Measurements from ENCODE around the gene SIPA1L3. TPM values are rescaled to one million over a fixed set of nuclear protein-coding genes. Genes with fewer than 3 reads are reported as not detected.

The SIPA1L3 gene
- polyA plus RNA-seq, 1 donor from 2014 or later, result 2.8 TPM

DNA sequence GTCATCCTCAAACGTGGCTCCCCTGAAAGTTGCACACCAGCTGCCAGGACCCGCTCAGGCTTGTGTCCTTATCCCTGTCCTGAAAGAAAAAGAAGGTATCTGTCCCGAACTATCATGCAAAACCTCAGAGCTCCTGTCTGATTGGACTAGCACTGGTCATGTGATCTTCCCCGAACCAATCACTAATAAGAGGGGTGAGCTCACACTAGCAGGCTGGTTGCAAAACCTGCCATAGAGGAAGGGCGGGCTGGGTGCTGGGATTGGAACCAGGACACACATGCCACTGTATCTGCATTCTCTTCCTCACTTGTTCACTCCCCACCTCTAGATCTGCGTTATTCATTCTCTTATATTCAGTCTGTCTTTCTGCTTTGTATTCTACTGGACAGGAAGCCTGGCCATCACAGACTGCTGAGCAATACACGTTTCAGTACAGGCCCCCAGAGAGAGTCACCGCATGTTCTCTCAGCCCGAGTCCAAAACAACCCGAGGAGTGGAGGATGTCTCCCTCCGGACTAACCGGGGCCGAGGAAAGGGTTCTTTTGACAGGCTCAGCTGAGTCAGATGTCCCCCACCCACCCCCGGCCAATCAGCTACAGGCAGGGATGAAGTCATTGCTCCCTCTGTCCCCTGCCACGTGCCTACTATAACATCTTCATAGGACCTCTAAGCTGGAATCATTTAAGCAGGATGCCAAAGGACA lies 97.7 kb downstream of the SIPA1L3 start:
- no peaks in the 10 kb centered on the region for H3K27me3 ChIP-seq (ENCODE audit: insufficient read depth, low read depth, low read length)
- no peaks in the 10 kb centered on the region for H4K20me1 ChIP-seq (ENCODE audit: insufficient read depth)
- no peaks in the 10 kb centered on the region for H3K79me2 ChIP-seq (replicated peaks; ENCODE audit: insufficient read depth, low read length)
- peak overlapping the region; percentile 73 for H3K27ac ChIP-seq (ENCODE audit: low read length)
- H3K9me3 ChIP-seq (ENCODE audit: low read length), result no peaks in the 10 kb centered on the region
- TF ChIP-seq POLR2AphosphoS5 (IDR thresholded peaks at IDR 0.05) (peak; percentile 54), MXI1 (conservative IDR thresholded peaks at IDR 0.05; ENCODE audit: poor library complexity, severe bottlenecking) (no peak), EZH2 (IDR thresholded peaks at IDR 0.05; ENCODE audit: borderline replicate concordance, insufficient read depth, low read length, poor library complexity, severe bottlenecking) (no peak)
- no peaks in the 10 kb centered on the region for H3K36me3 ChIP-seq (ENCODE audit: insufficient read depth, low read length)
- peak overlapping the region; percentile 59 for H3K4me3 ChIP-seq (ENCODE audit: low read length)
- H3F3A ChIP-seq (ENCODE audit: insufficient read depth, low read length, poor library complexity, severe bottlenecking), result no peaks in the 10 kb centered on the region
- H3K9me2 ChIP-seq (ENCODE audit: insufficient read depth, low read length), result no peaks in the 10 kb centered on the region
- peak overlapping the region; percentile 19 for H3K4me2 ChIP-seq (ENCODE audit: low read length)
- H3K9ac ChIP-seq (ENCODE audit: low read length), result peak overlapping the region; percentile 52
- peak overlapping the region; percentile 8 for H2AFZ ChIP-seq (ENCODE audit: low read depth, low read length)

DNA sequence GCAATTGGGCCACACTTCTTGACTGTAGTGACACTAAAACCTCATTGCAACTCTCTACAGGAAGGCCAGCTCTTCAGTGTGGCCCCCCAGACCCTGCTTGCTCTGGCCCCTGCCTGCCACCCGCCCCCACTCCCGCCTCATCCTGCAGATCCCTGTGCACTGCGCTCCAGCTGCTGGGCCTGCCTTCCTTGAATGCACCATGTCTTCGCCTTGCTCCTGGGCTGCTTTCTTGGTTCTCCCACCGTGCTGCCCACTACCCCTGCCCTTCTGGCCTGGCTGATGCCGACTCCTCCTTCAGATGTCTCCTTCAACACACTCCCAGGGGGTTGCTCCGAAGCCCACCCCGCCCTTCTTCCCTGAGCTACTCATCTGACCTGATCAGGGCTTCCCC lies 98.2 kb downstream of the SIPA1L3 start:
- H3K4me3 ChIP-seq (ENCODE audit: low read length), result no peak overlapping the region
- H3K9me3 ChIP-seq (ENCODE audit: low read length), result no peaks in the 10 kb centered on the region
- peak overlapping the region; percentile 73 for H3K27ac ChIP-seq (ENCODE audit: low read length)
- H2AFZ ChIP-seq (ENCODE audit: low read depth, low read length), result no peak overlapping the region
- no peak overlapping the region for H3K4me2 ChIP-seq (ENCODE audit: low read length)
- no peaks in the 10 kb centered on the region for H3K27me3 ChIP-seq (ENCODE audit: insufficient read depth, low read depth, low read length)
- TF ChIP-seq, protein P1, sequence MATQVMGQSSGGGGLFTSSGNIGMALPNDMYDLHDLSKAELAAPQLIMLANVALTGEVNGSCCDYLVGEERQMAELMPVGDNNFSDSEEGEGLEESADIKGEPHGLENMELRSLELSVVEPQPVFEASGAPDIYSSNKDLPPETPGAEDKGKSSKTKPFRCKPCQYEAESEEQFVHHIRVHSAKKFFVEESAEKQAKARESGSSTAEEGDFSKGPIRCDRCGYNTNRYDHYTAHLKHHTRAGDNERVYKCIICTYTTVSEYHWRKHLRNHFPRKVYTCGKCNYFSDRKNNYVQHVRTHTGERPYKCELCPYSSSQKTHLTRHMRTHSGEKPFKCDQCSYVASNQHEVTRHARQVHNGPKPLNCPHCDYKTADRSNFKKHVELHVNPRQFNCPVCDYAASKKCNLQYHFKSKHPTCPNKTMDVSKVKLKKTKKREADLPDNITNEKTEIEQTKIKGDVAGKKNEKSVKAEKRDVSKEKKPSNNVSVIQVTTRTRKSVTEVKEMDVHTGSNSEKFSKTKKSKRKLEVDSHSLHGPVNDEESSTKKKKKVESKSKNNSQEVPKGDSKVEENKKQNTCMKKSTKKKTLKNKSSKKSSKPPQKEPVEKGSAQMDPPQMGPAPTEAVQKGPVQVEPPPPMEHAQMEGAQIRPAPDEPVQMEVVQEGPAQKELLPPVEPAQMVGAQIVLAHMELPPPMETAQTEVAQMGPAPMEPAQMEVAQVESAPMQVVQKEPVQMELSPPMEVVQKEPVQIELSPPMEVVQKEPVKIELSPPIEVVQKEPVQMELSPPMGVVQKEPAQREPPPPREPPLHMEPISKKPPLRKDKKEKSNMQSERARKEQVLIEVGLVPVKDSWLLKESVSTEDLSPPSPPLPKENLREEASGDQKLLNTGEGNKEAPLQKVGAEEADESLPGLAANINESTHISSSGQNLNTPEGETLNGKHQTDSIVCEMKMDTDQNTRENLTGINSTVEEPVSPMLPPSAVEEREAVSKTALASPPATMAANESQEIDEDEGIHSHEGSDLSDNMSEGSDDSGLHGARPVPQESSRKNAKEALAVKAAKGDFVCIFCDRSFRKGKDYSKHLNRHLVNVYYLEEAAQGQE (IDR thresholded peaks at IDR 0.05; ENCODE audit: borderline replicate concordance), result no peak
- H3K9me2 ChIP-seq (ENCODE audit: insufficient read depth, low read length), result no peaks in the 10 kb centered on the region
- peak overlapping the region; percentile 52 for H3K9ac ChIP-seq (ENCODE audit: low read length)
- H3F3A ChIP-seq (ENCODE audit: insufficient read depth, low read length, poor library complexity, severe bottlenecking), result no peaks in the 10 kb centered on the region
- no peaks in the 10 kb centered on the region for H4K20me1 ChIP-seq (ENCODE audit: insufficient read depth)
- H3K36me3 ChIP-seq (ENCODE audit: insufficient read depth, low read length), result no peaks in the 10 kb centered on the region
- H3K79me2 ChIP-seq (replicated peaks; ENCODE audit: insufficient read depth, low read length), result no peaks in the 10 kb centered on the region

DNA sequence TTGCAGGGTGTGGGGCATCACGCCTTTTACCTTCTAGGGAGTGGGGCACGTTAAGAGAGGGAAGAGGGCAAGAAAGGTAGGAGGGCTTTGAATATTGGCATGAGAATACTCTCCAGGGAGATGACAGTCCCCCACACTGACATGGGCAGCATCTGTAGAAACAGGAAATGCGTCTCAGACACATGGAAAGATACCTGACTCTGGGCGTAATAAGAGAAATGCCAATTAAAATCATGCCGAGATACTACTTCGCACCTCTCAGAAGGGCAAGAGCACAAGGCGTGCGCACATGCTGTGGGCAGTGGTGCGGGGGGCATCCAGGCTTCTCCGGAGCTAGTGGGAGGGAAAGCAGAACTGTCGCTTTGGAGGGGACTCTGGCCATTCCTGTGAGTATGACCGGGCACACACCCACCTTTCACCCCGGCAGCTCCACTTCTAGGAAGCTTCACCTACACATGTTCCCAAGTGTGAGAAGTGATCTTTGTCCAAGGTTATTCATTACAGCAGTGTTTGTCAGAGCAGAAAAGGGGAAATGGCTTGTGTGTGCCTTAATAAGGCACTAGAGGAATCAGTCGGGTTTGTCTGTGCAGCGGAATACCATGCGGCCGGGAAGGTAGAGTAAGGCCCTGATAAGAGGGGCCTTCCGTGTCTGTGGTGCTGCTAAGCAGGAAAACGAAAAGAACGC lies 99.5 kb downstream of the SIPA1L3 start:
- H4K20me1 ChIP-seq (ENCODE audit: insufficient read depth), result no peaks in the 10 kb centered on the region
- no peaks in the 10 kb centered on the region for H3K9me2 ChIP-seq (ENCODE audit: insufficient read depth, low read length)
- no peaks in the 10 kb centered on the region for H3K27me3 ChIP-seq (ENCODE audit: insufficient read depth, low read depth, low read length)
- no peaks in the 10 kb centered on the region for H3K79me2 ChIP-seq (replicated peaks; ENCODE audit: insufficient read depth, low read length)
- no peaks in the 10 kb centered on the region for H3K36me3 ChIP-seq (ENCODE audit: insufficient read depth, low read length)
- no peak overlapping the region for H3K27ac ChIP-seq (ENCODE audit: low read length)
- H3K9ac ChIP-seq (ENCODE audit: low read length), result no peak overlapping the region
- H3K4me3 ChIP-seq (ENCODE audit: low read length), result no peak overlapping the region
- H2AFZ ChIP-seq (ENCODE audit: low read depth, low read length), result no peak overlapping the region
- TF ChIP-seq, protein P1 (IDR thresholded peaks at IDR 0.05; ENCODE audit: borderline replicate concordance), result no peak
- TF ChIP-seq POLR2AphosphoS5 (IDR thresholded peaks at IDR 0.05), result no peak
- no peak for TF ChIP-seq RAD21 (conservative IDR thresholded peaks at IDR 0.05)
- TF ChIP-seq MXI1 (conservative IDR thresholded peaks at IDR 0.05; ENCODE audit: poor library complexity, severe bottlenecking), result no peak
- no peak for TF ChIP-seq SMC3 (conservative IDR thresholded peaks at IDR 0.05; ENCODE audit: poor library complexity)
- TF ChIP-seq, protein P2, sequence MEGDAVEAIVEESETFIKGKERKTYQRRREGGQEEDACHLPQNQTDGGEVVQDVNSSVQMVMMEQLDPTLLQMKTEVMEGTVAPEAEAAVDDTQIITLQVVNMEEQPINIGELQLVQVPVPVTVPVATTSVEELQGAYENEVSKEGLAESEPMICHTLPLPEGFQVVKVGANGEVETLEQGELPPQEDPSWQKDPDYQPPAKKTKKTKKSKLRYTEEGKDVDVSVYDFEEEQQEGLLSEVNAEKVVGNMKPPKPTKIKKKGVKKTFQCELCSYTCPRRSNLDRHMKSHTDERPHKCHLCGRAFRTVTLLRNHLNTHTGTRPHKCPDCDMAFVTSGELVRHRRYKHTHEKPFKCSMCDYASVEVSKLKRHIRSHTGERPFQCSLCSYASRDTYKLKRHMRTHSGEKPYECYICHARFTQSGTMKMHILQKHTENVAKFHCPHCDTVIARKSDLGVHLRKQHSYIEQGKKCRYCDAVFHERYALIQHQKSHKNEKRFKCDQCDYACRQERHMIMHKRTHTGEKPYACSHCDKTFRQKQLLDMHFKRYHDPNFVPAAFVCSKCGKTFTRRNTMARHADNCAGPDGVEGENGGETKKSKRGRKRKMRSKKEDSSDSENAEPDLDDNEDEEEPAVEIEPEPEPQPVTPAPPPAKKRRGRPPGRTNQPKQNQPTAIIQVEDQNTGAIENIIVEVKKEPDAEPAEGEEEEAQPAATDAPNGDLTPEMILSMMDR (IDR thresholded peaks at IDR 0.05; ENCODE audit: poor library complexity, severe bottlenecking), result no peak
- TF ChIP-seq EZH2 (IDR thresholded peaks at IDR 0.05; ENCODE audit: borderline replicate concordance, insufficient read depth, low read length, poor library complexity, severe bottlenecking), result no peak
- no peak for TF ChIP-seq EP300 (conservative IDR thresholded peaks at IDR 0.05; ENCODE audit: poor library complexity, severe bottlenecking)
- TF ChIP-seq TAF1 (IDR thresholded peaks at IDR 0.05; ENCODE audit: low read depth), result no peak
- no peaks in the 10 kb centered on the region for H3K9me3 ChIP-seq (ENCODE audit: low read length)
- H3K4me2 ChIP-seq (ENCODE audit: low read length), result no peak overlapping the region
- H3F3A ChIP-seq (ENCODE audit: insufficient read depth, low read length, poor library complexity, severe bottlenecking), result no peaks in the 10 kb centered on the region

Data from neural cell (in vitro differentiated cells).